Measurements from ENCODE around the gene TAF10. TPM values are rescaled to one million over a fixed set of nuclear protein-coding genes. Genes with fewer than 3 reads are reported as not detected.

TAF10 gene
- total RNA-seq, result 80.9 to 124 TPM (median 82.8 TPM) in 3 replicates
- long read RNA-seq, full-length matches to known transcripts, result 31 of 38 reads
- long read RNA-seq, partial matches to known transcripts, result 7 of 38 reads
- long read RNA-seq, other reads (novel, unspliced or antisense), result 0 of 38 reads

- Mint-ChIP-seq H3K36me3 (ENCODE audit: low read depth) (peaks cover 35% of the 10 kb centered on the region), H3K4me1 (ENCODE audit: low read depth) (peaks cover 3% of the 10 kb centered on the region), H3K9me3 (ENCODE audit: low read depth) (no peaks in the 10 kb centered on the region), H3K27me3 (ENCODE audit: low read depth) (no peaks in the 10 kb centered on the region), H3K27ac (ENCODE audit: unreplicated experiment) (peak within 1 kb of the TSS; percentile 91), H3K4me3 (ENCODE audit: unreplicated experiment) (peak within 1 kb of the TSS; percentile 77)
- DNase-seq (ENCODE audit: low spot score), result peak; percentile 99
- TF ChIP-seq CTCF (IDR thresholded peaks at IDR 0.05), result peak; percentile 81
These were observed at the start of gene TAF10 for GRCh38 chr11:6612213-6613041. TSS of gene TAF10 (minus strand) at chr11:6612216. CDS start at chr11:6612189, 27 bp downstream.

GRCh38 chr11:6660712-6661111, 48.7 kb upstream of the TAF10 start:
- Mint-ChIP-seq H3K9me3 (ENCODE audit: low read depth) (no peaks in the 10 kb centered on the region), H3K4me1 (ENCODE audit: low read depth) (peaks cover 26% of the 10 kb centered on the region), H3K27me3 (ENCODE audit: low read depth) (no peaks in the 10 kb centered on the region), H3K36me3 (ENCODE audit: low read depth) (no peaks in the 10 kb centered on the region), H3K27ac (ENCODE audit: unreplicated experiment) (no peak overlapping the region), H3K4me3 (ENCODE audit: unreplicated experiment) (no peak overlapping the region)
- no peak for TF ChIP-seq CTCF (IDR thresholded peaks at IDR 0.05)
- no peak for DNase-seq (ENCODE audit: low spot score)

- TF ChIP-seq CTCF (IDR thresholded peaks at IDR 0.05), result no peak
- Mint-ChIP-seq H3K27me3 (ENCODE audit: low read depth) (no peaks in the 10 kb centered on the region), H3K4me1 (ENCODE audit: low read depth) (peaks cover 17% of the 10 kb centered on the region), H3K36me3 (ENCODE audit: low read depth) (no peaks in the 10 kb centered on the region), H3K9me3 (ENCODE audit: low read depth) (no peaks in the 10 kb centered on the region), H3K27ac (ENCODE audit: unreplicated experiment) (no peak overlapping the region), H3K4me3 (ENCODE audit: unreplicated experiment) (no peak overlapping the region)
- no peak for DNase-seq (ENCODE audit: low spot score)
These were observed 46.6 kb upstream of the TAF10 start for GRCh38 chr11:6658647-6659046.

GRCh38 chr11:6657346-6657745, 45.3 kb upstream of the TAF10 start:
- no peak overlapping the region for H3K4me3 Mint-ChIP-seq (ENCODE audit: unreplicated experiment)
- TF ChIP-seq CTCF (IDR thresholded peaks at IDR 0.05), result no peak
- DNase-seq (ENCODE audit: low spot score), result no peak
- no peaks in the 10 kb centered on the region for H3K27me3 Mint-ChIP-seq (ENCODE audit: low read depth)
- no peaks in the 10 kb centered on the region for H3K9me3 Mint-ChIP-seq (ENCODE audit: low read depth)
- peaks cover 10% of the 10 kb centered on the region for H3K4me1 Mint-ChIP-seq (ENCODE audit: low read depth)
- no peak overlapping the region for H3K27ac Mint-ChIP-seq (ENCODE audit: unreplicated experiment)
- H3K36me3 Mint-ChIP-seq (ENCODE audit: low read depth), result no peaks in the 10 kb centered on the region

- Mint-ChIP-seq H3K36me3 (ENCODE audit: low read depth) (no peaks in the 10 kb centered on the region), H3K27ac (ENCODE audit: unreplicated experiment) (no peak overlapping the region), H3K27me3 (ENCODE audit: low read depth) (no peaks in the 10 kb centered on the region), H3K4me3 (ENCODE audit: unreplicated experiment) (peak overlapping the region; percentile 76), H3K9me3 (ENCODE audit: low read depth) (no peaks in the 10 kb centered on the region), H3K4me1 (ENCODE audit: low read depth) (peaks cover 10% of the 10 kb centered on the region)
- no peak for TF ChIP-seq CTCF (IDR thresholded peaks at IDR 0.05)
- DNase-seq (ENCODE audit: low spot score), result no peak
These were observed 44.9 kb upstream of the TAF10 start for GRCh38 chr11:6656936-6657335.

Measured in chondrocyte (in vitro differentiated cells).